Measurements from ENCODE around the gene HMSD.

- TF ChIP-seq YY1 (IDR thresholded peaks at IDR 0.05; ENCODE audit: insufficient read depth, insufficient read length): no peak
- TF ChIP-seq SUZ12 (IDR thresholded peaks at IDR 0.05; ENCODE audit: extremely low read depth, insufficient read depth, insufficient read length): no peak
These were observed at the start of gene HMSD for GRCh38 chr18:63949068-63949737.
